GM19193 (cell line): ENCODE results near the gene CCNI2.
A peak's percentile ranks its signal among the peaks of the same experiment; 100 is the strongest.

Experiments
- POLR2A ChIP-seq: IDR thresholded peaks from 4 replicates; pipeline ENCODE4 v1.6.1; 2011; ENCODE audit not compliant: insufficient read depth, insufficient read length; ENCODE audit errors: extremely low read depth

Gene CCNI2

DNA sequence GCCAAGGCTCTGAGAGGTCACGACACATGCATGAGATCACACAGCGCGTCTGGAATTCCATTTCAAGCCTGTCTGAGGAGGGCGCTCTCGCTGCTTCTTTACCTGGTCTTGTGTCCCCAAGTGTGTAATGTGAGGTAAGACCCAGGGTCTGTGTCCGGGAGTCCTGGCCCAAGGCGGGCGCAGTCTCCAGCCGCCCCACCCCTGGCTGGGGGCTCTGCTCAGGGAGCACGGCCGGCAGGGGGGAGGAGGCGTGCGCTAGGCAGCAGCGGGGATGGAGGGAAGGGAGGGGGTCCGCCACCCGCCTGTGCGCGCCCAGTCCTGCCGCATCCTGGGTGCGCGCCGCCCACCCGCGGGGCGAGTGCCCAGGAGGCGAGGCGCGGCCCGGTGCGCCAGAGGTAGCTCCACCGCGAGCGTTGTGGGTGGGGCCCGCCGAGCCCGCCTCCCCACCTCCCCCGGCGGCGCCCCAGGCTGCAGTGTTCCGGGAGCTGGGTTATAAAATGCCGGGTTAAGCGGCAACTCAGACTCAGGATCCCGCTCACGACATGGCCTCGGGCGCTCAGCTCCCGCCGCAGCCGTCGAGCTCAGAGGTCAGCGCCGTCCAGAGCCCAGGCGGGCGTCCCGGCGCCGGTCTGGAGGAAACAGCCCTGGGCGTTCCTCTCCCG is at the start of gene CCNI2:
TSS of gene CCNI2 (plus strand) at position 473 of the 662 bp plus-strand sequence. CDS start at position 543, 70 bp downstream.
- TF ChIP-seq POLR2A, result peak; percentile 63

- TF ChIP-seq POLR2A, result no peak
Observed at GRCh38 chr5:132704875-132705274, 42.4 kb upstream of the CCNI2 start.

DNA sequence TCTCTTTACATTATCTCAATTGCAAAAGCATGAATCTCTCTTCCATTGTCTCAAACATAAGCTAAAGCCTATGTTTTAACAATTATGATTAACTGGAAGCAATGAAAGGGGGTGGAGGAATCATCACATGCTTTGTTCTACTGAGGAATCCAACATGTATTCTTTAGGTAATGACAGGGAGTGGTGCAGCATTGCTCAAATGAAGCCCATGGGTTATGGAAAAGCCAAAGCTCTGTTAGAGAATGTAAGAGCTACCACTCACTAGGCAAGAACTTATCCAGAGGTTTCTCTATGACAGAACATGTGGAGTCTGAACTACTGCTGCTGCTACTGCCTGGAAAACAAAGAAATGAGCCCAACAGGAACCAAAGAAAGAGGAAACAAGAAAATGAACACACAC is 38.6 kb upstream of the CCNI2 start:
- TF ChIP-seq POLR2A, result no peak

DNA sequence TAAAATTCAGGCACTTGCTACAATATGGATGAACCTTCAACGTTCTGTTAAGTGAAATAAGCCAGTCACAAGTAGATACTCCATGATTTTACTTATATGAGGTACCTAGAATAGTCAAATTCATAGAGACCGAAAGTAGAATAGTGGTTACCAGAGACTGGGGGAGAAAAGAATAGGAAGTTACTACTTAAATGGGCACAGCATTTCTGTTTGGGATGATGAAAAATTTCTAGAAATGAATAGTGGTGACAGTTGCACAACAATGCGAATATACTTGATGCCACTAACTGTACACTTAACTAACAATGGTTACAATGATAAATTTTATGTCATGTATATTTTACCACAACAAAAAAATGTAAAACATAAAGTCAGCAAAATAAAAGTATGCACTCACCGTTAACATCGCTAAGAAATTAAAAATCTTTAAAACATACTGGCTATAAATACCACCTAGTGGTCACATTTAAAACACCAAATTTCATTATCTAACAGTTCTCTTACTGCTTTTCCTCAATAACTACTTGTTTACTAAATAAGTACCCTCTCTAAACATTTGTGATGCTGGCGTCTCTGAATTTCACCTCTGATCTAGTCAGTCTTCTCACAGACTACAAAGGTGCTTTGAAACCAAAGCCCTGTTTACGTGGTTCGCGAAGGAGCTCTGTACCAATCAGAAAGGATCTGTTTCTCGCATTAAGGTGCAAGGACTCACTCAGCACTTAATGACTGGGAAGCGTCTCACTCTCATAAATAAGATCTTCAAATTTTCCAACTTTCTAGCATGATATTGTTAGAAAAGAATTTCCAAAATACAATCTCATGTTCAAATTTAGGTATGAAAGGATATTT is 32.5 kb upstream of the CCNI2 start:
- no peak for TF ChIP-seq POLR2A

- TF ChIP-seq POLR2A, result no peak
Observed at GRCh38 chr5:132718544-132719312, 28.5 kb upstream of the CCNI2 start.

- no peak for TF ChIP-seq POLR2A
Observed at GRCh38 chr5:132725745-132726144, 21.5 kb upstream of the CCNI2 start.

DNA sequence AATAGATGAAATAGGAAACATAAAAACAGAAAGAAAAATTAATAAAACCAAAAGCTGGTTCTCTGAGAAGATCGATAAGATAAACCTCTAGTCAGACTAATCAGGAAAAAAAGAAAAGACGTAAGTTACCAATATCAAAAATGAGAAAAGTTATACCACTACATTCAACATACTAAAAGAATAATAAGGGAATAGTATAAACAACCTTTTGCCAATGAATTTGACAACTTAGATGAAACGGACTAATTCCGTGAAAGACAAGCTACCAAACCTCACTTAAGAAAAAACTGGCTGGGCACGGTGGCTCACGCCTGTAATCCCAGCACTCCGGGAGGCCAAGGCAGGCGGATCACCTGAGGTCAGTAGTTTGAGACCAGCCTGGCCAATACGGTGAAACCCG is 17.3 kb upstream of the CCNI2 start:
- TF ChIP-seq POLR2A, result no peak

DNA sequence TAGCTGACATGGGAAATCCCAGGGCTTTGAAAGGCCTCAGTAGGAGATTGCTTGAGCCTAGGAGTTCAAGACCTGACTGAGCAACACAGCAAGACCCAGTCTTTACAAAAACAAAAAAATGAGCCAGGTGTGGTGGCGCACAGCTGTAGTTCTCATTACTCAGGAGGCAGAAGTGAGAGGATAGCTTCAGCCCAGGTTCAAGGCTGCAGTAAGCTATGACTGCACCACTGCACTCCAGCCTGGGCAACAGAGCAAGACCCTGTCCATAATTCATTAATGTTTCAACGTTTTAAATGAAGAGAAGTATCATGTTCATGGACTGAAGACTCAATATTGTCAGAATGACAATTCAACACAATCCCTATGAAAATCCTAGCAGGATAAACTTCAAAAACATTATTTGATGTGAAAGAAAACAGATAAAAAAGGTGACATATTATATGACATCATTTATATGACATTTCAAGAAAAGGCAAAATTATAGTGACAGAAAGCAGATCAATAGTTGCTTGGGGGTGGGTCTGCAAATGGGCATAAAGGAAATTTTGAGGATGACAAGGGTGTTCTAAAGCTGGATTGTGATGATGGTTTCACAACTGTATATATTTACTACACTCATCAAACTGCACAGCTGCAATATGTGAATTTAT is 13.6 kb upstream of the CCNI2 start:
- no peak for TF ChIP-seq POLR2A

GRCh38 chr5:132734687-132735086 is 12.5 kb upstream of the CCNI2 start:
- no peak for TF ChIP-seq POLR2A

GRCh38 chr5:132736853-132737833 is 10.1 kb upstream of the CCNI2 start, which contains the start of gene KIF3A:
Gene KIF3A (minus strand): TSS chr5:132737546. CDS start chr5:132737419, 127 bp downstream.
- peak; percentile 75 for TF ChIP-seq POLR2A

DNA sequence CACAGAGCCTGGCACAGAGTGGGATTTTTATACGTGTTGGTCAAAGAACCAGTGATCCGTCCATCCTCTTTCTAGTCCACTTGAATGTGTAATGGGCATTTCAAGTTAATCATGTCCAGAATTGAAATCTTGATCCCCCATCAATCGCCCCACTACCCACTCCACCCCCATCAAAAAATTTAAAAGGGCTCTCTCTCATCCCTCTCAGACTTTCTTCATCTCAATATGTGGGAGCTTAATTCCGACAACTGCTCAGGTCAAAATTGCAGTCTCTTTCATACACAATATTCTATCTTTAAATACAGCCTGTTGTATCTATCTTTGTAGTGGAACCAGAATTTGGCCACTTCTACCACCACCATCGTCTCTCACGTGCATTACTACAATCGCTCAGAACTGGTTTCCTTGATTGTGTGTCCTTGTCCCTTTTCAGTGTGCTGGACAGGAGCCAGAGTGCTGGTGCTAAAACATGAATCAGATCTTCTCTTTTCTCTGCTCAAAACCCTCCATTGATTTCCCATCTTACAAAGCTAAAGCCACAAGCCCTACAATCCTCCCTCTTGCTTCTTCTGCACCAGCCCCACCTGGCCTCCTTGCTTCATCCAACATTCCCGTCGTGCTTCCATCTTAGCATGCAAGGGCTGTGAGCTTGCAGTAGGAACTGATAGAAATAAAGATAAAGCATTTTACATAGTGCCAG is 9.1 kb upstream of the CCNI2 start:
- no peak for TF ChIP-seq POLR2A

DNA sequence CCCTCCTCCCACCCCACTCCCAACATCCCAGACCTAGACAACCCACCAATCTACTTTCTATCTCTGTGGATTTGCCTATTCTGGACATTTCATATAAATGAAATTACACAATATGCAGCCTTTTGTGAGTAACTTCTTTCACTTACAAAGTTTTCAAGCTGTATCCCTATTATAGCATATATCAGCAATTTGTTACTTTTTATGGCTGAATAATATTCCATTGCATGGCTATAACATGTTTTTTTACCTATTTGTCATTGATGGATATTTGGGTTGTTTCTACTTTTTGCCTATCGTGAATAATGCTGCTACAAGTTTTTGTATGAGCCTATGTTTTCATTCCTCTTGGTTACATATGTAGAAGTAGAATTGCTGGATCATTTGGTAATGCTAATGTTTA is 8.0 kb upstream of the CCNI2 start:
- TF ChIP-seq POLR2A, result no peak

DNA sequence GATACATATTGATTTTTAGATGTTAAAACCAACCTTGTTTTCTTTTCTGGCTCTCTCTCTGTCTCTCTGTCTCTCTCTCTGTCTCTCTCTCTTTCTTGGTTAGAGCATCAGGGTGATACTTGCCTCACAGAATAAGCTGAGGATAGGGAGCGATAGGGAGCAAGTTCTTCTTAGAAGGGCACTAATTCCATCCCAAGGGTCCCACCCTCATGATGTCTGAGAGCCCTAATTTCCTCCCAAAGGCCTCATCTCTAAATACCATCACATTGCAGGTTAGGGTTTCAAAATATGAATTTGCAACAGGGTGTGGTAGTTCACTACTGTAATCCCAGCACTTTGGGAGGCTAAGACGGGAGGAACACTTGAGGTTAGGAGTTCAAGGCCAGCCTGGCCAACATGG is 5.1 kb upstream of the CCNI2 start:
- TF ChIP-seq POLR2A, result no peak
